Measurements from ENCODE around the gene SIAH3. TPM values are rescaled to one million over a fixed set of nuclear protein-coding genes. Genes with fewer than 3 reads are reported as not detected.

Gene SIAH3
- total and polyA plus RNA-seq, 2 experiments from 2014 or later = 0.13 to 0.17 TPM

DNA sequence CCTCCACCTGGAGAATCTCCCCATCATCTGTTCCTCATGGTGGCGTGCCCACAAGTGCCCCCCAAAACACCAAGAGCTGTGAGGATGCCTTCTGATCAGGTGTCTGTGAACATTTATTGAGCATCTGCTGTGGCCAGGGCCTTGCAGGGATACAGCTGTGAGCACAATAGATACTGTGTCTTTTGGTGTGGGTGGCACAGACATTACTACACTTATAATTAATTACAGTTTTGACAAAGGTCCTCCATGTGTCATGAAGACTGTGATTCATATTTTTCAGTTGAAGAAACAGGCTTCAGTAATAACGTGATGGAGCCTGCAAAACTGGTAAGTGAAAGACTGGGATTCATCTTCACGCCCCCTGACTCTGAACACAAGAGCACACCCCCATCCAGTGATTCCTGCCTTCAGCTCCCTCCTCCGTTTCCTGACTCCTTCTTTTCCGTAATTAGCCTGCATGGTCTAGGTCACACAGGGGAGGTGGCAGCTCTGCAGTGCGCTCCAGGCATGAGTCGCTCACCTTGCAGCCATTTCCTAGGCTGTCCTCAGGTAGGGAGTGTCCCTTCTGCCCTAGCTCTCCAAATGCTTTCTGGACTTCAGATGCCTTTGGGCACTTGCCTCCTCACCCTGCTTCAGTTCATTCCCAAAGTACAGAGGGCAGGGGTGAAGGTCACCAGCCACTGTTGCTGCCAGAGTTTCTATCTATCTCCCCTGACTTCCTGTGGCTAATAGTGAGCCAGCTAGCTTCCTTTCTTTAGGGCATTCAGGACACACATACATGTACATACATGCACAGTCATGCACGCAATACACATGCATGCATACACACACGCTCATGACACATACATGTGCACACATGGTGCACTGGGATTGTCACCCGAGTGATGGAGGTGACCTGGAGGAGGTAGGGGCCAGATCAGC lies 66.5 kb downstream of the SIAH3 start:
- no peaks in the 10 kb centered on the region for H3K36me3 ChIP-seq (ENCODE audit: insufficient read depth)
- Mint-ChIP-seq H3K4me1 (peaks cover 6% of the 10 kb centered on the region; the same call in 2 of the 3 replicates), H3K27ac (no peak overlapping the region; the same call in 1 of the 2 replicates), H3K27me3 (ENCODE audit: insufficient read depth, low read depth, poor library complexity) (peaks cover 6% of the 10 kb centered on the region), H3K9me3 (no peaks in the 10 kb centered on the region), H3K36me3 (ENCODE audit: low read depth) (no peaks in the 10 kb centered on the region), H3K4me3 (no peak overlapping the region)
- DNase-seq (ENCODE audit: low spot score) = no peak
- H3K4me2 ChIP-seq = no peak overlapping the region
- H3K9me2 ChIP-seq (ENCODE audit: insufficient read depth) = no peaks in the 10 kb centered on the region
- no peaks in the 10 kb centered on the region for H3K79me2 ChIP-seq (replicated peaks; ENCODE audit: insufficient read depth)
- TF ChIP-seq STAT1 (IDR thresholded peaks at IDR 0.05; ENCODE audit: unreplicated experiment) (no peak), POLR2AphosphoS5 (IDR thresholded peaks at IDR 0.05; ENCODE audit: low read depth) (no peak), NANOG (IDR thresholded peaks at IDR 0.05; ENCODE audit: borderline replicate concordance) (no peak), EZH2phosphoT487 (IDR thresholded peaks at IDR 0.05; ENCODE audit: unreplicated experiment) (no peak), CREB1 (CRISPR knock-in tag; IDR thresholded peaks at IDR 0.05; ENCODE audit: low read depth) (no peak), EZH2 (IDR thresholded peaks at IDR 0.05; ENCODE audit: low read depth, unreplicated experiment) (no peak), ZNF114 (CRISPR knock-in tag; IDR thresholded peaks at IDR 0.05) (no peak), ZNF331 (CRISPR knock-in tag; IDR thresholded peaks at IDR 0.05; ENCODE audit: low read depth) (no peak)
- TF ChIP-seq, protein P1, sequence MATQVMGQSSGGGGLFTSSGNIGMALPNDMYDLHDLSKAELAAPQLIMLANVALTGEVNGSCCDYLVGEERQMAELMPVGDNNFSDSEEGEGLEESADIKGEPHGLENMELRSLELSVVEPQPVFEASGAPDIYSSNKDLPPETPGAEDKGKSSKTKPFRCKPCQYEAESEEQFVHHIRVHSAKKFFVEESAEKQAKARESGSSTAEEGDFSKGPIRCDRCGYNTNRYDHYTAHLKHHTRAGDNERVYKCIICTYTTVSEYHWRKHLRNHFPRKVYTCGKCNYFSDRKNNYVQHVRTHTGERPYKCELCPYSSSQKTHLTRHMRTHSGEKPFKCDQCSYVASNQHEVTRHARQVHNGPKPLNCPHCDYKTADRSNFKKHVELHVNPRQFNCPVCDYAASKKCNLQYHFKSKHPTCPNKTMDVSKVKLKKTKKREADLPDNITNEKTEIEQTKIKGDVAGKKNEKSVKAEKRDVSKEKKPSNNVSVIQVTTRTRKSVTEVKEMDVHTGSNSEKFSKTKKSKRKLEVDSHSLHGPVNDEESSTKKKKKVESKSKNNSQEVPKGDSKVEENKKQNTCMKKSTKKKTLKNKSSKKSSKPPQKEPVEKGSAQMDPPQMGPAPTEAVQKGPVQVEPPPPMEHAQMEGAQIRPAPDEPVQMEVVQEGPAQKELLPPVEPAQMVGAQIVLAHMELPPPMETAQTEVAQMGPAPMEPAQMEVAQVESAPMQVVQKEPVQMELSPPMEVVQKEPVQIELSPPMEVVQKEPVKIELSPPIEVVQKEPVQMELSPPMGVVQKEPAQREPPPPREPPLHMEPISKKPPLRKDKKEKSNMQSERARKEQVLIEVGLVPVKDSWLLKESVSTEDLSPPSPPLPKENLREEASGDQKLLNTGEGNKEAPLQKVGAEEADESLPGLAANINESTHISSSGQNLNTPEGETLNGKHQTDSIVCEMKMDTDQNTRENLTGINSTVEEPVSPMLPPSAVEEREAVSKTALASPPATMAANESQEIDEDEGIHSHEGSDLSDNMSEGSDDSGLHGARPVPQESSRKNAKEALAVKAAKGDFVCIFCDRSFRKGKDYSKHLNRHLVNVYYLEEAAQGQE (IDR thresholded peaks at IDR 0.05; ENCODE audit: unreplicated experiment) = no peak
- TF ChIP-seq, protein P2, sequence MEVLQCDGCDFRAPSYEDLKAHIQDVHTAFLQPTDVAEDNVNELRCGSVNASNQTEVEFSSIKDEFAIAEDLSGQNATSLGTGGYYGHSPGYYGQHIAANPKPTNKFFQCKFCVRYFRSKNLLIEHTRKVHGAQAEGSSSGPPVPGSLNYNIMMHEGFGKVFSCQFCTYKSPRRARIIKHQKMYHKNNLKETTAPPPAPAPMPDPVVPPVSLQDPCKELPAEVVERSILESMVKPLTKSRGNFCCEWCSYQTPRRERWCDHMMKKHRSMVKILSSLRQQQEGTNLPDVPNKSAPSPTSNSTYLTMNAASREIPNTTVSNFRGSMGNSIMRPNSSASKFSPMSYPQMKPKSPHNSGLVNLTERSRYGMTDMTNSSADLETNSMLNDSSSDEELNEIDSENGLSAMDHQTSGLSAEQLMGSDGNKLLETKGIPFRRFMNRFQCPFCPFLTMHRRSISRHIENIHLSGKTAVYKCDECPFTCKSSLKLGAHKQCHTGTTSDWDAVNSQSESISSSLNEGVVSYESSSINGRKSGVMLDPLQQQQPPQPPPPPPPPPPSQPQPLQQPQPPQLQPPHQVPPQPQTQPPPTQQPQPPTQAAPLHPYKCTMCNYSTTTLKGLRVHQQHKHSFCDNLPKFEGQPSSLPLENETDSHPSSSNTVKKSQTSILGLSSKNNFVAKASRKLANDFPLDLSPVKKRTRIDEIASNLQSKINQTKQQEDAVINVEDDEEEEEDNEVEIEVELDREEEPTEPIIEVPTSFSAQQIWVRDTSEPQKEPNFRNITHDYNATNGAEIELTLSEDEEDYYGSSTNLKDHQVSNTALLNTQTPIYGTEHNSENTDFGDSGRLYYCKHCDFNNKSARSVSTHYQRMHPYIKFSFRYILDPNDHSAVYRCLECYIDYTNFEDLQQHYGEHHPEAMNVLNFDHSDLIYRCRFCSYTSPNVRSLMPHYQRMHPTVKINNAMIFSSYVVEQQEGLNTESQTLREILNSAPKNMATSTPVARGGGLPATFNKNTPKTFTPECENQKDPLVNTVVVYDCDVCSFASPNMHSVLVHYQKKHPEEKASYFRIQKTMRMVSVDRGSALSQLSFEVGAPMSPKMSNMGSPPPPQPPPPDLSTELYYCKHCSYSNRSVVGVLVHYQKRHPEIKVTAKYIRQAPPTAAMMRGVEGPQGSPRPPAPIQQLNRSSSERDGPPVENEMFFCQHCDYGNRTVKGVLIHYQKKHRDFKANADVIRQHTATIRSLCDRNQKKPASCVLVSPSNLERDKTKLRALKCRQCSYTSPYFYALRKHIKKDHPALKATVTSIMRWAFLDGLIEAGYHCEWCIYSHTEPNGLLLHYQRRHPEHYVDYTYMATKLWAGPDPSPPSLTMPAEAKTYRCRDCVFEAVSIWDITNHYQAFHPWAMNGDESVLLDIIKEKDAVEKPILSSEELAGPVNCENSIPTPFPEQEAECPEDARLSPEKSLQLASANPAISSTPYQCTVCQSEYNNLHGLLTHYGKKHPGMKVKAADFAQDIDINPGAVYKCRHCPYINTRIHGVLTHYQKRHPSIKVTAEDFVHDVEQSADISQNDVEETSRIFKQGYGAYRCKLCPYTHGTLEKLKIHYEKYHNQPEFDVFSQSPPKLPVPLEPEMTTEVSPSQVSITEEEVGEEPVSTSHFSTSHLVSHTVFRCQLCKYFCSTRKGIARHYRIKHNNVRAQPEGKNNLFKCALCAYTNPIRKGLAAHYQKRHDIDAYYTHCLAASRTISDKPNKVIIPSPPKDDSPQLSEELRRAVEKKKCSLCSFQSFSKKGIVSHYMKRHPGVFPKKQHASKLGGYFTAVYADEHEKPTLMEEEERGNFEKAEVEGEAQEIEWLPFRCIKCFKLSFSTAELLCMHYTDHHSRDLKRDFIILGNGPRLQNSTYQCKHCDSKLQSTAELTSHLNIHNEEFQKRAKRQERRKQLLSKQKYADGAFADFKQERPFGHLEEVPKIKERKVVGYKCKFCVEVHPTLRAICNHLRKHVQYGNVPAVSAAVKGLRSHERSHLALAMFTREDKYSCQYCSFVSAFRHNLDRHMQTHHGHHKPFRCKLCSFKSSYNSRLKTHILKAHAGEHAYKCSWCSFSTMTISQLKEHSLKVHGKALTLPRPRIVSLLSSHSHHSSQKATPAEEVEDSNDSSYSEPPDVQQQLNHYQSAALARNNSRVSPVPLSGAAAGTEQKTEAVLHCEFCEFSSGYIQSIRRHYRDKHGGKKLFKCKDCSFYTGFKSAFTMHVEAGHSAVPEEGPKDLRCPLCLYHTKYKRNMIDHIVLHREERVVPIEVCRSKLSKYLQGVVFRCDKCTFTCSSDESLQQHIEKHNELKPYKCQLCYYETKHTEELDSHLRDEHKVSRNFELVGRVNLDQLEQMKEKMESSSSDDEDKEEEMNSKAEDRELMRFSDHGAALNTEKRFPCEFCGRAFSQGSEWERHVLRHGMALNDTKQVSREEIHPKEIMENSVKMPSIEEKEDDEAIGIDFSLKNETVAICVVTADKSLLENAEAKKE (CRISPR knock-in tag; IDR thresholded peaks at IDR 0.05) = no peak
- TF ChIP-seq, protein P3, sequence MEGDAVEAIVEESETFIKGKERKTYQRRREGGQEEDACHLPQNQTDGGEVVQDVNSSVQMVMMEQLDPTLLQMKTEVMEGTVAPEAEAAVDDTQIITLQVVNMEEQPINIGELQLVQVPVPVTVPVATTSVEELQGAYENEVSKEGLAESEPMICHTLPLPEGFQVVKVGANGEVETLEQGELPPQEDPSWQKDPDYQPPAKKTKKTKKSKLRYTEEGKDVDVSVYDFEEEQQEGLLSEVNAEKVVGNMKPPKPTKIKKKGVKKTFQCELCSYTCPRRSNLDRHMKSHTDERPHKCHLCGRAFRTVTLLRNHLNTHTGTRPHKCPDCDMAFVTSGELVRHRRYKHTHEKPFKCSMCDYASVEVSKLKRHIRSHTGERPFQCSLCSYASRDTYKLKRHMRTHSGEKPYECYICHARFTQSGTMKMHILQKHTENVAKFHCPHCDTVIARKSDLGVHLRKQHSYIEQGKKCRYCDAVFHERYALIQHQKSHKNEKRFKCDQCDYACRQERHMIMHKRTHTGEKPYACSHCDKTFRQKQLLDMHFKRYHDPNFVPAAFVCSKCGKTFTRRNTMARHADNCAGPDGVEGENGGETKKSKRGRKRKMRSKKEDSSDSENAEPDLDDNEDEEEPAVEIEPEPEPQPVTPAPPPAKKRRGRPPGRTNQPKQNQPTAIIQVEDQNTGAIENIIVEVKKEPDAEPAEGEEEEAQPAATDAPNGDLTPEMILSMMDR (conservative IDR thresholded peaks at IDR 0.05; ENCODE audit: low read depth in 2 of 2) = no peak
- no peaks in the 10 kb centered on the region for H3K27me3 ChIP-seq (ENCODE audit: insufficient read depth)
- ATAC-seq = no peak
- no peaks in the 10 kb centered on the region for H3F3A ChIP-seq (replicated peaks; ENCODE audit: low read depth)
- H2AFZ ChIP-seq = no peak overlapping the region
- no peaks in the 10 kb centered on the region for H3K4me1 ChIP-seq (ENCODE audit: insufficient read depth)
- H3K27ac ChIP-seq (ENCODE audit: low read depth) = no peak overlapping the region
- H4K20me1 ChIP-seq (replicated peaks; ENCODE audit: insufficient read depth) = no peaks in the 10 kb centered on the region
- H3K4me3 ChIP-seq = no peak overlapping the region

All from GM23338 (cell line).